ENCODE measurements around the gene RASSF7.

Gene RASSF7

GRCh38 chr11:560305-561147, at the start of gene RASSF7, which contains the start of gene LMNTD2:
Gene RASSF7 (plus strand): TSS chr11:560970. CDS start chr11:561769, 799 bp downstream.
Gene LMNTD2 (minus strand): TSS chr11:560738. CDS start chr11:560716, 22 bp downstream.
- Histone ChIP-seq H3K36me3 (ENCODE audit: control insufficient read depth in 2 of 2, insufficient read depth in 1 of 2, low read length in 2 of 2) (peaks cover 0 to 26% of the 10 kb centered on the region in 2 experiments; a peak in 1 of 3 replicates), H3K27ac (ENCODE audit: extremely low read depth, low read depth, low read length) (peak within 1 kb of the TSS; percentile 58; the same call in 1 of the 2 replicates), H3K9me3 (ENCODE audit: control insufficient read depth, insufficient read depth, low read depth, low read length) (no peaks in the 10 kb centered on the region), H3K4me1 (ENCODE audit: control insufficient read depth, insufficient read depth, low read length) (no peaks in the 10 kb centered on the region), H3K4me3 (ENCODE audit: low read depth, low read length) (peak within 1 kb of the TSS; percentile 77)
- POLR2A ChIA-PET = interaction anchor here (0.8 to 2.3 kb wide), 4 partner anchors 10 to 143 kb away, joined by 3 to 19 read pairs (median 4); partner anchors contain the start of gene PHRF1
- CTCF ChIA-PET = interaction anchor here (1.2 kb wide), 1 partner anchor 166 kb away, joined by 3 read pairs; no protein-coding TSS in a partner anchor
- TF ChIP-seq ZNF2 (tag by site-specific recombination; IDR thresholded peaks at IDR 0.05) = peak; percentile 79
- TF ChIP-seq MEIS1 (CRISPR knock-in tag; IDR thresholded peaks at IDR 0.05; ENCODE audit: borderline replicate concordance) = no peak
- TF ChIP-seq ZNF223 (tag by site-specific recombination; IDR thresholded peaks at IDR 0.05) = no peak
- TF ChIP-seq ZNF501 (tag by site-specific recombination; IDR thresholded peaks at IDR 0.05) = 0 out of 2 replicates have a peak, but pooled peaks have one; percentile 39
- TF ChIP-seq ZSCAN30 (tag by site-specific recombination; IDR thresholded peaks at IDR 0.05) = peak; percentile 52; the same call in 1 of the 2 replicates
- TF ChIP-seq ZNF747 (tag by site-specific recombination; IDR thresholded peaks at IDR 0.05) = no peak
- TF ChIP-seq ZNF677 (tag by site-specific recombination; IDR thresholded peaks at IDR 0.05) = no peak
- TF ChIP-seq ZNF239 (tag by site-specific recombination; IDR thresholded peaks at IDR 0.05) = no peak
- peak; percentile 33; the same call in 1 of the 2 replicates for TF ChIP-seq ZNF561 (tag by site-specific recombination; IDR thresholded peaks at IDR 0.05; ENCODE audit: borderline replicate concordance)
- no peak; the same call in 1 of the 2 replicates for TF ChIP-seq GLIS1 (tag by site-specific recombination; IDR thresholded peaks at IDR 0.05)
- TF ChIP-seq ZNF398 (tag by site-specific recombination; IDR thresholded peaks at IDR 0.05) = peak; percentile 66
- TF ChIP-seq BCL11A (tag by site-specific recombination; IDR thresholded peaks at IDR 0.05; ENCODE audit: low read depth) = 0 out of 2 replicates have a peak, but pooled peaks have one; percentile 63
- peak; percentile 88 for TF ChIP-seq PATZ1 (tag by site-specific recombination; IDR thresholded peaks at IDR 0.05)
- peak; percentile 59; the same call in 1 of the 2 replicates for TF ChIP-seq EGR2 (tag by site-specific recombination; IDR thresholded peaks at IDR 0.05; ENCODE audit: low read depth)
- TF ChIP-seq ZNF335 (tag by site-specific recombination; conservative IDR thresholded peaks at IDR 0.05) = peak; percentile 75
- 0 out of 2 replicates have a peak, but pooled peaks have one; percentile 29 for TF ChIP-seq PBX3 (CRISPR knock-in tag; IDR thresholded peaks at IDR 0.05)
- TF ChIP-seq ZNF157 (tag by site-specific recombination; IDR thresholded peaks at IDR 0.05) = no peak
- peak; percentile 88 for TF ChIP-seq KLF10 (tag by site-specific recombination; IDR thresholded peaks at IDR 0.05)
- peak; percentile 65 for TF ChIP-seq ZBTB8A (tag by site-specific recombination; IDR thresholded peaks at IDR 0.05)
- no peak for TF ChIP-seq ELK4 (IDR thresholded peaks at IDR 0.05; ENCODE audit: borderline replicate concordance, low read depth, low read length)
- 0 out of 2 replicates have a peak, but pooled peaks have one; percentile 50 for TF ChIP-seq BCL11B (tag by site-specific recombination; IDR thresholded peaks at IDR 0.05; ENCODE audit: low read depth)
- no peak for TF ChIP-seq YY1 (tag by site-specific recombination; IDR thresholded peaks at IDR 0.05)
- no peak for TF ChIP-seq ZSCAN18 (tag by site-specific recombination; IDR thresholded peaks at IDR 0.05)
- no peak for TF ChIP-seq RBAK (tag by site-specific recombination; IDR thresholded peaks at IDR 0.05)
- peak; percentile 48; the same call in 1 of the 2 replicates for TF ChIP-seq ZBTB7A (tag by site-specific recombination; IDR thresholded peaks at IDR 0.05; ENCODE audit: low read depth)
- TF ChIP-seq ZNF174 (tag by site-specific recombination; IDR thresholded peaks at IDR 0.05) = no peak
- peak; percentile 86 for TF ChIP-seq SP3 (tag by site-specific recombination; IDR thresholded peaks at IDR 0.05)
- TF ChIP-seq ZNF692 (tag by site-specific recombination; IDR thresholded peaks at IDR 0.05) = no peak

Measured in HEK293 (cell line).